Colonic mucosa (tissue), 4 donors: ENCODE data around the gene PTPN4. TPM values are rescaled to one million over a fixed set of nuclear protein-coding genes. Genes with fewer than 3 reads are reported as not detected.

Experiments
- DNase-seq: peaks from one replicate; pipeline ENCODE4 v3.0.0-alpha.2; 2020
- H3K27ac ChIP-seq: fragments of 200-600 bp; one replicate; pipeline ENCODE4 v1.8.0; 2021
- H3K27me3 ChIP-seq: fragments of 200-600 bp; one replicate; pipeline ENCODE4 v1.8.0; 2021
- H3K36me3 ChIP-seq: fragments of 200-600 bp; one replicate; pipeline ENCODE4 v1.8.0; 2021
- H3K4me1 ChIP-seq: fragments of 200-600 bp; one replicate; pipeline ENCODE4 v1.8.0; 2021; ENCODE audit warnings: mild to moderate bottlenecking
- H3K4me3 ChIP-seq: fragments of 200-600 bp; one replicate; pipeline ENCODE4 v1.8.0; 2021
- H3K9ac ChIP-seq, 2 donors: one replicate each; pipeline ENCODE4 v1.7.0; 2013; ENCODE audit warnings: control low read depth in 2 of 2, low read depth in 2 of 2, low read length in 2 of 2
- H3K9me3 ChIP-seq: fragments of 200-600 bp; one replicate; pipeline ENCODE4 v1.8.0; 2021
- CTCF ChIP-seq: fragments of 200-600 bp; IDR thresholded peaks from one replicate; pipeline ENCODE4 v1.8.0; 2022; ENCODE audit warnings: antibody characterized with exemption, mild to moderate bottlenecking
- intact Hi-C: fragments of 100-400 bp; cut with DNase I; formaldehyde crosslinking; loops from one replicate; pipeline ENCODE4 v1.14.1; 2022
- total RNA-seq, 2 donors: library from RNA; stranded (reverse); fragmentation: NEBNext Ultra II Directional in 1 of 2; extraction: Animal tissue kit (Norgen Biotek cat#: 25700) in 1 of 2; gene quantifications; one replicate each; pipeline ENCODE4 v1.2.1, GENCODE V29; 2021
- donor health status: healthy.
- donor health status: DM: no; HTN: no; CAD: no.
- donor health status: DM: no; HTN: no; CAD: no.

The PTPN4 gene
- total RNA-seq, 2 donors from 2014 or later = 20.4 to 28.2 TPM

GRCh38 chr2:119741001-119741400 lies 18.7 kb upstream of the PTPN4 start:
- no peak for TF ChIP-seq CTCF
- no peaks in the 10 kb centered on the region for H3K9me3 ChIP-seq
- DNase-seq = no peak
- no peaks in the 10 kb centered on the region for H3K36me3 ChIP-seq
- intact Hi-C loops = no loop called here
- no peaks in the 10 kb centered on the region for H3K27me3 ChIP-seq
- no peaks in the 10 kb centered on the region for H3K4me1 ChIP-seq
- no peak overlapping the region for H3K9ac ChIP-seq
- H3K27ac ChIP-seq = no peak overlapping the region
- H3K4me3 ChIP-seq = no peak overlapping the region

- Histone ChIP-seq H3K9ac (no peak overlapping the region), H3K4me1 (no peaks in the 10 kb centered on the region), H3K36me3 (no peaks in the 10 kb centered on the region), H3K27me3 (no peaks in the 10 kb centered on the region), H3K27ac (no peak overlapping the region), H3K9me3 (no peaks in the 10 kb centered on the region), H3K4me3 (no peak overlapping the region)
- TF ChIP-seq CTCF = no peak
- intact Hi-C loops = no loop called here
- no peak for DNase-seq
These were observed 17.9 kb upstream of the PTPN4 start for GRCh38 chr2:119741868-119742267.

GRCh38 chr2:119744335-119744939 lies 15.3 kb upstream of the PTPN4 start:
- intact Hi-C loops = no loop called here
- no peak for DNase-seq
- Histone ChIP-seq H3K4me1 (no peaks in the 10 kb centered on the region), H3K27me3 (no peaks in the 10 kb centered on the region), H3K27ac (no peak overlapping the region), H3K4me3 (no peak overlapping the region), H3K9ac (no peak overlapping the region), H3K9me3 (no peaks in the 10 kb centered on the region), H3K36me3 (no peaks in the 10 kb centered on the region)
- TF ChIP-seq CTCF = no peak

GRCh38 chr2:119745566-119745965 lies 14.2 kb upstream of the PTPN4 start:
- DNase-seq = no peak
- intact Hi-C loops = no loop called here
- Histone ChIP-seq H3K9me3 (no peaks in the 10 kb centered on the region), H3K36me3 (no peaks in the 10 kb centered on the region), H3K9ac (no peak overlapping the region), H3K4me3 (no peak overlapping the region), H3K27me3 (no peaks in the 10 kb centered on the region), H3K4me1 (no peaks in the 10 kb centered on the region), H3K27ac (no peak overlapping the region)
- TF ChIP-seq CTCF = no peak

GRCh38 chr2:119746836-119747686 lies 12.7 kb upstream of the PTPN4 start:
- TF ChIP-seq CTCF = no peak
- Histone ChIP-seq H3K9me3 (no peaks in the 10 kb centered on the region), H3K27me3 (no peaks in the 10 kb centered on the region), H3K4me1 (no peaks in the 10 kb centered on the region), H3K9ac (no peak overlapping the region), H3K36me3 (no peaks in the 10 kb centered on the region), H3K4me3 (no peak overlapping the region), H3K27ac (no peak overlapping the region)
- DNase-seq = no peak
- intact Hi-C loops = no loop called here
